PFSK-1 (cell line): ENCODE results near the gene ZFAND6.

Experiments used
- FOXP2 ChIP-seq: optimal IDR thresholded peaks from 2 replicates; pipeline ENCODE3; 2011; ENCODE audit warnings: borderline replicate concordance, control low read depth, inconsistent platforms; ENCODE audit not compliant: insufficient read depth; ENCODE audit errors: extremely low read length, extremely low read depth
- POLR2AphosphoS5 ChIP-seq: IDR thresholded peaks from 2 replicates; pipeline ENCODE4 v1.6.1; 2012; ENCODE audit warnings: low read depth, mild to moderate bottlenecking, control low read depth, low read length, moderate library complexity
- REST ChIP-seq, 2 experiments: IDR thresholded peaks; 2 replicates each; pipeline versions ENCODE4 v1.6.1 to v1.8.0; 2011 to 2012; ENCODE audit warnings: low read depth in 2 of 2, low read length in 2 of 2, control low read depth in 1 of 2, inconsistent platforms in 1 of 2, mild to moderate bottlenecking in 1 of 2, moderate library complexity in 1 of 2; ENCODE audit not compliant: insufficient read depth in 1 of 2
- SIN3A ChIP-seq: IDR thresholded peaks from 2 replicates; pipeline ENCODE4 v1.6.1; 2012; ENCODE audit warnings: mild to moderate bottlenecking, low read length, moderate library complexity, borderline replicate concordance; ENCODE audit not compliant: insufficient read depth
- TAF1 ChIP-seq: IDR thresholded peaks from 2 replicates; pipeline ENCODE4 v1.6.1; 2012; ENCODE audit warnings: low read length, control low read depth, borderline replicate concordance; ENCODE audit not compliant: insufficient read depth

The ZFAND6 gene

GRCh38 chr15:80015156-80015555, 44.3 kb upstream of the ZFAND6 start:
- TF ChIP-seq POLR2AphosphoS5 (no peak), REST (IDR thresholded peaks at IDR 0.05; ENCODE audit: insufficient read depth in 1 of 2, low read depth in 2 of 2, low read length in 2 of 2) (no peak), SIN3A (no peak), FOXP2 (no peak), TAF1 (no peak)

DNA sequence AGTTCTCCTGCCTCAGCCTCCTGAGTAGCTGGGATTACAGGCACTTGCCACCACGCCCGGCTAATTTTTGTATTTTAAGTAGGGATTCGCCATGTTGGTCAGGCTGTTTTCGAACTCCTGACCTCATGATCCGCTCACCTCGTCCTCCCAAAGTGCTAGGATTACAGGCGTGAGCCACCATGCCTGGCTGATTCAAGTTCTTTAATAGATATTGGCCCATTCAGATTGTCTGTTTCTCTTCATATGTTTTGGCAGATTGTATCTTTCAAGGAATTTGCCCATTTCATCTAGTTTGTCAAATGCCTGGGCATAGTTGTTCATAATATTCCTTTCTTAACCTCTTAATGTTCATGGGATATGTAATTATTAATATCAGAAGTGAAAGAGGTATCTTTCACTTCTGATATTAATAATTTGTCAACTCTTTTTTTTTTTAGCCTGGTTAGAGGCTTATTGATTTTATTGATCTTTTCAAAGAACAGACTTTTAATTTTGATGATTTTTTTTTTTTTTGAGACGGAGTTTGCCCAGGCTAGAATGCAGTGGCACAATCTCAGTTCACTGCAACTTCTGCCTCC, 40.2 kb upstream of the ZFAND6 start:
- TF ChIP-seq POLR2AphosphoS5 (no peak), TAF1 (no peak), FOXP2 (no peak), SIN3A (no peak), REST (IDR thresholded peaks at IDR 0.05; ENCODE audit: insufficient read depth in 1 of 2, low read depth in 2 of 2, low read length in 2 of 2) (no peak)

GRCh38 chr15:80020731-80021130, 38.7 kb upstream of the ZFAND6 start:
- TF ChIP-seq POLR2AphosphoS5 (no peak), SIN3A (no peak), REST (IDR thresholded peaks at IDR 0.05; ENCODE audit: insufficient read depth in 1 of 2, low read depth in 2 of 2, low read length in 2 of 2) (no peak), TAF1 (no peak), FOXP2 (no peak)

GRCh38 chr15:80026310-80026709, 33.2 kb upstream of the ZFAND6 start:
- TF ChIP-seq TAF1 (no peak), SIN3A (no peak), REST (IDR thresholded peaks at IDR 0.05; ENCODE audit: insufficient read depth in 1 of 2, low read depth in 2 of 2, low read length in 2 of 2) (no peak), FOXP2 (no peak), POLR2AphosphoS5 (no peak)
